H1 (cell line): ENCODE data around the gene ADAMTS15. TPM values are rescaled to one million over a fixed set of nuclear protein-coding genes. Genes with fewer than 3 reads are reported as not detected.

Experiments
- CTBP2 ChIP-seq: IDR thresholded peaks from 2 replicates; pipeline ENCODE4 v1.7.0; 2011; ENCODE audit warnings: borderline replicate concordance, mild to moderate bottlenecking, moderate library complexity, mixed read lengths, low read length; ENCODE audit not compliant: insufficient read depth, insufficient read length
- PHF8 ChIP-seq: fragments of 200-600 bp; sonication (generic); conservative IDR thresholded peaks from 2 replicates; pipeline ENCODE4 v1.7.1; 2012; ENCODE audit warnings: low read depth, mild to moderate bottlenecking, inconsistent platforms, low read length, moderate library complexity
- polyA plus RNA-seq, 7 experiments: library from polyadenylated mRNA; depleted of rRNA in 3 of 7; stranded (reverse) in 5 of 7; unstranded in 2 of 7; fragments of >200 nt in 5 of 7; fragments of 200-250 nt in 2 of 7; gene quantifications; 1 replicate in 5 of 7; 2 replicates in 1 of 7; 4 replicates in 1 of 7; pipeline versions ENCODE4 v1.2.1 to v1.2.3, GENCODE V29; 2011 to 2013; ENCODE audit warnings: missing spikeins in 2 of 7, mixed read lengths in 2 of 7
- total RNA-seq: library from RNA; stranded (reverse); fragmentation: NEBNext Ultra II Directional; extraction: Animal tissue kit (Norgen Biotek cat#: 25700); gene quantifications from 2 replicates; pipeline ENCODE4 v1.2.1, GENCODE V29; 2021
- TF ChIP-seq, protein P1 (sequence below): IDR thresholded peaks from 2 replicates; pipeline ENCODE4 v1.6.1; 2012; ENCODE audit warnings: inconsistent platforms

The ADAMTS15 gene
- total and polyA plus RNA-seq, 2 of the 8 experiments (the other 6 are each of a cell fraction or from before 2014, with no cell fraction given) = 1.7 to 4.7 TPM

DNA sequence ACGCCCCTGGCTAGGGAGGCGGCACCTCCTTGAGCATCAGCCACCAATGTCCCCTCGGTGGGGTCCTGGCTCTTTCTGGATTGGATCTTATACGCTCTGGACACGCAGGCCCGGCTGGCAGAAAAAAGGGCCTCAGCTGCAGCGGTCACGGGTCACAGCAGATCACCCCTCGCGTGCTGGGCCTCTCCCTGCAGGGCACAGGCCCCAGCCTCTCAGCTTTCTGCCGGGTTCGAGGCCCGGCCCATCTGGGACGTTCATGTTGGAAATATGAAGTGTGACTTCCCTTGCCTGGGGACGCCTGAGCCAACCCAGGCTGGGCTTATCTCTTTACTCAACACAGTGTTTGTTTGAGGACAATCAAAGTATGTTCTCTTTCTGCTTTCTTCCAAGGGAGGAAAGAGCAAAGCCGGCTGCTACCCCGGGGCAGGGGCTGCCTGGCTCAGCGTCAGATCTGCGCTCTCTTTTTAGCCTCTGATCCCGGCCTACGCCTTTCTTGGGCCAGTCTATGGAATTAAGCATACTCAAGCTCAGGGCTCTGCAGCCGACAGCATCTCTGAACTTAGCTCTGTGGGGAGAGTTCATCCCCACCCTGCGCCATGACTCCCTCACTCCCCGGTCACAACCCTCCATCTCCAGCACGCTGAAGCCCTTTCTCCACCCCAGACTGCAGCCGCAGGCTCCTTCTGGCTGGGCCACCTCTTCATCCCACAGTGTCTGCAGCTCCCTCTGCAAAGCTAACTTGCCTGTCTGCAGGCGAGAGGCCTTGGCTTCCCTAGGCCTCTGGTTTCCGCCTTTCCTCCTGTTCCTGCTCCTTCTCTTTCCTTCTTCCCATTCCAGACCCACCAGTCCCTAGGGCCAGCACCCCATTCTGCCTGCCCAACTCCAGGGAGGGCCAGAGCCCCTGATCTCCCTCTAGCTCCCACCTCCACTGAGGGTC, 38.8 kb downstream of the ADAMTS15 start (continued):
- TF ChIP-seq PHF8 (no peak), CTBP2 (no peak)
- TF ChIP-seq, protein P1, sequence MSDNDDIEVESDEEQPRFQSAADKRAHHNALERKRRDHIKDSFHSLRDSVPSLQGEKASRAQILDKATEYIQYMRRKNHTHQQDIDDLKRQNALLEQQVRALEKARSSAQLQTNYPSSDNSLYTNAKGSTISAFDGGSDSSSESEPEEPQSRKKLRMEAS = no peak
